Tibial nerve (tissue), 3 donors: ENCODE data around the gene HPSE2.

Experiments used
- POLR2A ChIP-seq, 2 donors: fragments of 450-650 bp; IDR thresholded peaks; one replicate each; pipeline ENCODE4 v1.6.1; 2017; ENCODE audit warnings: antibody characterized with exemption in 2 of 2, mild to moderate bottlenecking in 2 of 2, moderate library complexity in 2 of 2
- TF ChIP-seq, protein P1 (sequence below), 5 experiments: fragments of 200-600 bp in 3 of 5; fragments of 450-650 bp in 2 of 5; sonication (generic) in 3 of 5; IDR thresholded peaks; one replicate each; pipeline ENCODE4 v1.5.1; 2016 to 2019; ENCODE audit warnings: antibody characterized with exemption in 5 of 5, mild to moderate bottlenecking in 3 of 5, moderate library complexity in 2 of 5

DNA sequence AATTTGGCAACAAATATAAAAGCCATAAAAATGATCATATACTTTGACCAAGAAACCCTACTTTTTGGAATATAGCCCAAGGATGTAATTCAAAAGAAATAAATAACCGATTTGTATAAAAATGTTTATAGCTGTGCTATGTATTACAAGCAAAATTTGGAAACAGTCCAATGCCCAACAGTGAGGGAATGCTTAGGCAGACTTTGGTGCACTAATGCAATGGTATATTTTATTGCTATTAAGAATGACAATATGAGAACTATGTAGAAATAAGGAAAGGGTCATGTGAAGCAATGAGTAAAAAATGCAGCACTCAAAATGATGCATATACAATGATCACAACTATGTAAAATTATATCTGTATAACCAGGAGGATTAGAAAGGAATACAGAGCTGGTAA lies 515.1 kb downstream of the HPSE2 start:
- TF ChIP-seq, protein P1, sequence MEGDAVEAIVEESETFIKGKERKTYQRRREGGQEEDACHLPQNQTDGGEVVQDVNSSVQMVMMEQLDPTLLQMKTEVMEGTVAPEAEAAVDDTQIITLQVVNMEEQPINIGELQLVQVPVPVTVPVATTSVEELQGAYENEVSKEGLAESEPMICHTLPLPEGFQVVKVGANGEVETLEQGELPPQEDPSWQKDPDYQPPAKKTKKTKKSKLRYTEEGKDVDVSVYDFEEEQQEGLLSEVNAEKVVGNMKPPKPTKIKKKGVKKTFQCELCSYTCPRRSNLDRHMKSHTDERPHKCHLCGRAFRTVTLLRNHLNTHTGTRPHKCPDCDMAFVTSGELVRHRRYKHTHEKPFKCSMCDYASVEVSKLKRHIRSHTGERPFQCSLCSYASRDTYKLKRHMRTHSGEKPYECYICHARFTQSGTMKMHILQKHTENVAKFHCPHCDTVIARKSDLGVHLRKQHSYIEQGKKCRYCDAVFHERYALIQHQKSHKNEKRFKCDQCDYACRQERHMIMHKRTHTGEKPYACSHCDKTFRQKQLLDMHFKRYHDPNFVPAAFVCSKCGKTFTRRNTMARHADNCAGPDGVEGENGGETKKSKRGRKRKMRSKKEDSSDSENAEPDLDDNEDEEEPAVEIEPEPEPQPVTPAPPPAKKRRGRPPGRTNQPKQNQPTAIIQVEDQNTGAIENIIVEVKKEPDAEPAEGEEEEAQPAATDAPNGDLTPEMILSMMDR (IDR thresholded peaks at IDR 0.05): no peak
- no peak for TF ChIP-seq POLR2A (IDR thresholded peaks at IDR 0.05)
